Fibroblast of the aortic adventitia (primary cell): Measurements from ENCODE around the gene BFAR. TPM values are rescaled to one million over a fixed set of nuclear protein-coding genes. Genes with fewer than 3 reads are reported as not detected.

ENCODE experiments used
- small RNA-seq: library from RNA; depleted of rRNA; stranded (forward); fragments of <200 nt; gene quantifications from one replicate; pipeline ENCODE3, GENCODE V24; 2012
- total RNA-seq: library from RNA; depleted of rRNA; stranded (reverse); fragments of >200 nt; gene quantifications from 2 replicates; pipeline ENCODE4 v1.2.3, GENCODE V29; 2012; ENCODE audit warnings: low replicate concordance

BFAR gene
- total RNA-seq, 1 donor, result 78.4 TPM

Small RNA genes within 50 kb of the gene (small RNA-seq; reads per million reads assigned to genes)
- not detected for gene RN7SL274P
- not detected for gene RNU7-125P

Other genes starting within 250 kb of the BFAR start
- gene PARN, start 2.7 kb upstream of the BFAR start, total RNA-seq, result 37.2 and 65.6 TPM in 2 replicates
- not detected in 2 replicates for gene PLA2G10, start 61.4 kb downstream of the BFAR start, total RNA-seq
- gene NPIPA3, start 70.5 kb downstream of the BFAR start, total RNA-seq, result 0.54 TPM in 1 of 2 replicates, not detected in the other
- gene NPIPA2, start 109.6 kb downstream of the BFAR start, total RNA-seq, result 0.36 TPM in 1 of 2 replicates, not detected in the other
- 40.7 and 97.7 TPM in 2 replicates for gene NOMO1, start 200.8 kb downstream of the BFAR start, total RNA-seq